GM18520 (cell line): ENCODE data around the gene TMEM8B.
"Not testable (repeated sequence)": the region's sequence is repeated elsewhere in the genome, so short reads cannot be mapped to it uniquely, and the experiment has no call there.

Experiments used
- ATAC-seq: cut with Tn5 transposase; IDR thresholded peaks from one replicate; pipeline ENCODE4 v1.9.1; 2021; ENCODE audit not compliant: unreplicated experiment

Gene TMEM8B

GRCh38 chr9:35861161-35861897, 32.3 kb downstream of the TMEM8B start:
- ATAC-seq, result no peak

- ATAC-seq, result no peak
Observed at GRCh38 chr9:35862328-35862727, 33.3 kb downstream of the TMEM8B start.

- no peak for ATAC-seq
Observed at GRCh38 chr9:35863583-35863982, 34.6 kb downstream of the TMEM8B start.

- ATAC-seq, result no peak
Observed at GRCh38 chr9:35864695-35865255, 35.7 kb downstream of the TMEM8B start.

GRCh38 chr9:35867538-35867937, 38.5 kb downstream of the TMEM8B start:
- no peak for ATAC-seq

GRCh38 chr9:35868933-35869332, 39.9 kb downstream of the TMEM8B start:
- no peak for ATAC-seq

GRCh38 chr9:35869621-35870216, 40.7 kb downstream of the TMEM8B start:
- ATAC-seq, result no peak

GRCh38 chr9:35870351-35870923, 41.4 kb downstream of the TMEM8B start, which contains the start of gene OR13J1:
OR13J1 (minus strand) TSS chr9:35870401; CDS start chr9:35870401, 0 bp downstream.
- ATAC-seq, result no peak

GRCh38 chr9:35871545-35871944, 42.5 kb downstream of the TMEM8B start:
- ATAC-seq, result no peak

GRCh38 chr9:35872505-35872904, 43.5 kb downstream of the TMEM8B start:
- ATAC-seq, result no peak

- ATAC-seq, result no peak
Observed at GRCh38 chr9:35882263-35882848, 53.3 kb downstream of the TMEM8B start.

- no peak for ATAC-seq
Observed at GRCh38 chr9:35882996-35883395, 54.0 kb downstream of the TMEM8B start.

- not testable (repeated sequence) for ATAC-seq
Observed at GRCh38 chr9:35884908-35885307, 55.9 kb downstream of the TMEM8B start.

- ATAC-seq, result no peak
Observed at GRCh38 chr9:35891646-35892045, 62.6 kb downstream of the TMEM8B start.

- ATAC-seq, result no peak
Observed at GRCh38 chr9:35892051-35892450, 63.0 kb downstream of the TMEM8B start.

GRCh38 chr9:35896570-35896969, 67.5 kb downstream of the TMEM8B start:
- ATAC-seq, result no peak

GRCh38 chr9:35897376-35898099, 68.5 kb downstream of the TMEM8B start:
- ATAC-seq, result not testable (repeated sequence)

- ATAC-seq, result no peak
Observed at GRCh38 chr9:35898337-35898736, 69.3 kb downstream of the TMEM8B start.

- no peak for ATAC-seq
Observed at GRCh38 chr9:35899021-35899420, 70.0 kb downstream of the TMEM8B start.

- ATAC-seq, result no peak
Observed at GRCh38 chr9:35903049-35903448, 74.0 kb downstream of the TMEM8B start.

GRCh38 chr9:35904338-35904737, 75.3 kb downstream of the TMEM8B start:
- ATAC-seq, result no peak
